HG03378 (cell line): Measurements from ENCODE around the gene CLOCK.
A peak's percentile ranks its signal among the peaks of the same experiment; 100 is the strongest.
"Not testable (repeated sequence)": the region's sequence is repeated elsewhere in the genome, so short reads cannot be mapped to it uniquely, and the experiment has no call there.

Source experiments
- ATAC-seq: cut with Tn5 transposase; IDR thresholded peaks from one replicate; pipeline ENCODE4 v1.9.1; 2021; ENCODE audit warnings: mild to moderate bottlenecking, moderate library complexity; ENCODE audit not compliant: unreplicated experiment

CLOCK gene, protein sequence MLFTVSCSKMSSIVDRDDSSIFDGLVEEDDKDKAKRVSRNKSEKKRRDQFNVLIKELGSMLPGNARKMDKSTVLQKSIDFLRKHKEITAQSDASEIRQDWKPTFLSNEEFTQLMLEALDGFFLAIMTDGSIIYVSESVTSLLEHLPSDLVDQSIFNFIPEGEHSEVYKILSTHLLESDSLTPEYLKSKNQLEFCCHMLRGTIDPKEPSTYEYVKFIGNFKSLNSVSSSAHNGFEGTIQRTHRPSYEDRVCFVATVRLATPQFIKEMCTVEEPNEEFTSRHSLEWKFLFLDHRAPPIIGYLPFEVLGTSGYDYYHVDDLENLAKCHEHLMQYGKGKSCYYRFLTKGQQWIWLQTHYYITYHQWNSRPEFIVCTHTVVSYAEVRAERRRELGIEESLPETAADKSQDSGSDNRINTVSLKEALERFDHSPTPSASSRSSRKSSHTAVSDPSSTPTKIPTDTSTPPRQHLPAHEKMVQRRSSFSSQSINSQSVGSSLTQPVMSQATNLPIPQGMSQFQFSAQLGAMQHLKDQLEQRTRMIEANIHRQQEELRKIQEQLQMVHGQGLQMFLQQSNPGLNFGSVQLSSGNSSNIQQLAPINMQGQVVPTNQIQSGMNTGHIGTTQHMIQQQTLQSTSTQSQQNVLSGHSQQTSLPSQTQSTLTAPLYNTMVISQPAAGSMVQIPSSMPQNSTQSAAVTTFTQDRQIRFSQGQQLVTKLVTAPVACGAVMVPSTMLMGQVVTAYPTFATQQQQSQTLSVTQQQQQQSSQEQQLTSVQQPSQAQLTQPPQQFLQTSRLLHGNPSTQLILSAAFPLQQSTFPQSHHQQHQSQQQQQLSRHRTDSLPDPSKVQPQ

DNA sequence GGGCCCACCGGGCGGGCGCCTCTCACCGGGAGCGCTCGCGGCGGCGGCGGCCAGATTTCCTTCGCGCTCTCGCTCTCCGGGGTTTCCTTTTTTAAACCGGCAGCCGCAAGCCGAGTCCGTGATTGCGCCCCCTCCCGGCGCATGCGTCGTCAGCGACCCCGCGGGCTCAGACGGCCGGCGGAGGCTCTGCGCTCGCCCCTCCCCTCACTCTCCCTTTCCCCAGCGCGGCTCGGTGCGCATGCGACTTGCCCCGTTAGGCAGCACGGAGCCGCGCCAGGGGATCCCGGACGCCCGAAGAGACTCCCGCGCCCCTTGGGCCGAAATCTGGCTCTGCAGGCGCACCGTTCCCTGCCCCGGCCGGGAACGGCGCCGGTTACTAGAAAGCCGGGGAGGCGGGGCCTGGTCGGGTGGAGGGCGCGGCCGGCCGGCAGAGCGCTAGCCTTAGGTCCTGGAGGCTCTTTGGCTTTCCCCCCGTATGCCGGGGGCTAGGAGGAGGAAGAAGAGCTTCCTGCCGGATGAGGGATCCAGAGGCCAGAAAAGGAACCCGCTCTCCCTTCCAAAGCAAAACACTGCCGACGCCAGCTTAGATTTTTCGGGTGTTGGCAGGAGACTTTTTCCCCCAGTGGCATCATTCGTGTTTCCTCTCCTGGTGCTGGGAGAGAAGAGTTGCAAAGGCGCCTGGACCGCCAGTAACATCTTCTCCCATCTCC is at the start of gene CLOCK:
Gene CLOCK (minus strand): TSS at position 154 of the 710 bp plus-strand sequence. CDS start 64,124 bp downstream, outside the sequence.
- peak; percentile 76 for ATAC-seq

DNA sequence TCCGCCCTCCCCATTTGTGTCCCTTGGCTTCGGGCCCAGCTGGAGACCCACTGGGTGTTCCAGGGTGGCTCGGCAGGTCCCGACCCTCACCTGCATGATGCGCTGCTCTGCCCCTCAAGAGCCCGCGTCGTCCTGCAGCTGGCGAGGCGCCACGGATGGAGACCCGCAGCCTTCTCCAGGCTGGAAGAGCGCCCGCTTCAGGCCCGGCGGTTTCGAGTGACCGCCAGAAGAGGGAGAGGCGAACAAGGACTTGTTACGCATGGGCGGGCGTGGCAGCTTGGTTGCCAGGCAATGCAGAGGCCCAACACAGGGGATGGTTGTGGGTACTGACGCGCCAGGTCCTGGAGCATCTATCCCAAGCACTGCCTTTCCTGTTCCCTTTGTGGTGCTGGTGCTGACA is 45.3 kb upstream of the CLOCK start, which contains the start of gene PDCL2:
Gene PDCL2 (minus strand): TSS at position 232 of the 400 bp plus-strand sequence. CDS start 136 bp downstream, at position 96.
- ATAC-seq, result no peak

DNA sequence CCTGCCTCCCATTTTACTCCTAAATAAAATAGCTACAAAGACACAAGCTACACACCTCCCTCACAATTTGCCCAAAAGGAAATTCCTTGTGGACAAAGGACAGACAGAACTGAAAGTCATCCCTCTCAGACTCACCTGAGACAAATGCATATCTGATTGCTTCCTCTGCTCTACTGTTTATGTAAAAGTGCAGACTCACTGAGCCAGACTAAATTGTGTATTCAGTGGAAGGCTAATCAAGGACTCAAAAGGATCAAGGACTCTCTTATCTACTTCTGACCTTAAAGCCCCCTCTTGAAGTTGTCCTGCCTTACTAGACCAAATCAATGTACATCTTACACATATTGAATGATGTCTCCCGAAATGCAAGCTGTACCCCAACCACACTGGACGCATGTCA is 41.5 kb upstream of the CLOCK start:
- no peak for ATAC-seq

DNA sequence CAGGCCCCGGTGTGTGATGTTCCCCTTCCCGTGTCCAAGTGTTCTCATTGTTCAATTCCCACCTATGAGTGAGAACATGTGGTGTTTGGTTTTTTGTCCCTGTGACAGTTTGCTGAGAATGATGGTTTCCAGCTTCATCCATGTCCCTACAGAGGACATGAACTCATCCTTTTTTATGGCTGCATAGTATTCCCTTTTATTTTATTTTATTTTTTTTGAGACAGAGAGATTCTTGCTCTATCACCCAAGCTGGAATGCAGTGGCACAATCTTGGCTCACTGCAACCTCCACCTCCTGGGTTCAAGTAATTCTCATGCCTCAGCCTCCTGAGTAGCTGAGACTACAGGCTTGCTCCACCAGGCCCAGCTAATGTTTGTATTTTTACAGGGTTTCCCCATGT is 36.1 kb upstream of the CLOCK start:
- ATAC-seq, result not testable (repeated sequence)

DNA sequence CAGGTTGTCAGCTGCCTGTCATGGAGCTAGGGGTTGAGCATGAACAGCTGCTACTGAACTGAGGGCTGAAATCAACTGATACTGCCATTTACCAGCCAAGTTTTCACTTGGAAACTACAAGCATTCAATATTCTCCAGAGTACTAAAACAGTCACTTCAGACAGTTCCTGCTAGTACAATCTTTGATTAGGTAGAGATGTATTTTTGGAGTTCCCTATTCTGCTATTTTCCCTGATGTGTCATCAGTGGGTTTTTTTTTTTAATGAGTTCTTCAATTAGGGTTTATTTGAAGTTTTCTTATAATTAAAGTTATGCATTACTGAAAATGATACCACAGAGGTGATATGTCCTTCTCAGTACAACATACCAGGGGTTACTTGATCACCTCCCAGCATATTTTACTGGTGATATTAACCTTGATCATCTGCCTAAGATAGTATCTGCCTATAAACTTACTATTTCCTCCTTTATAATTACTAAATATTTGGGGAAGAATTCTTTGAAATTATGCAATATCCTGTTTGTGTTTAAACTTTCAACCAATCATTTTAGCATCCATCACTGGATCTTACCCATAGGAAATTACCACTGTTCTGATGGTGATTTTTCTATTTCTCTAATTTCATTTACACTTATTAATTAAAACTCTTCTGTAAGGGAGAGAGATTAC is 31.8 kb upstream of the CLOCK start:
- ATAC-seq, result no peak

DNA sequence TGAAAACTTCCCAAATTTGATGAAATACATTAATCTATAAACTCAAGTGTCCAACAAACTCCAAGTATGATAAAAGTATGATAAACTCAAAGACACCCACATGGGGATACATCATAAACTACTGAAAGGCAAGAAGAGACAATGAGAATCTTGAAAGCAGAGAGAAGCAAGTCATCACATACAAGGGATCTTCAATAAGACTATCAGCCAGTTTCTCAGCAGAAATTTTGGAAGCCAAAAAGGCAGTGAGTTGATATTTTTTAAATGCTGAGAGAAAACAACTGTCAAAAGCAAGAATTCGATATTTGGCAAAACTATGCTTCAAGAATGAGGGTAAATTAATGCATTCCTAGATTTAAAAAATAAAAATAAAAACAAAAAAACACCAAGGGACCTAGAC is 28.8 kb upstream of the CLOCK start:
- ATAC-seq, result no peak

DNA sequence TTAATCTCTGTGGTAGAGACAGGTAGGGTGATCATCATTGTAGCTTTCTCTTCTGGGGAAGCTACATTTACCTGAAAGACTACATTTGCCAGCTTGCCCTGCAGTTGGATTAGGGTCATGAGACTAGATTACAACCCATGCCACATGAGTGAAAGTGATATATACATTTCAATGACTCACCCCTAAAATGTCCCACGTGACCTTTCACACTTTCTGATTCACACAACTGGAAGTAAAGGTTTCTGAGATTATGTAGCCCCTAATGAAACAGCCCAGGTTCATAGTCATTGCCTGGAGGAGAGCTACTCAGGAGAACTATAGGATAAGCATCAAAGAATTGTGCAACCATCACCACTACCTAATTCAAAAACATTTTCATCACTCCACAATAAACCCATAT is 27.5 kb upstream of the CLOCK start:
- no peak for ATAC-seq

DNA sequence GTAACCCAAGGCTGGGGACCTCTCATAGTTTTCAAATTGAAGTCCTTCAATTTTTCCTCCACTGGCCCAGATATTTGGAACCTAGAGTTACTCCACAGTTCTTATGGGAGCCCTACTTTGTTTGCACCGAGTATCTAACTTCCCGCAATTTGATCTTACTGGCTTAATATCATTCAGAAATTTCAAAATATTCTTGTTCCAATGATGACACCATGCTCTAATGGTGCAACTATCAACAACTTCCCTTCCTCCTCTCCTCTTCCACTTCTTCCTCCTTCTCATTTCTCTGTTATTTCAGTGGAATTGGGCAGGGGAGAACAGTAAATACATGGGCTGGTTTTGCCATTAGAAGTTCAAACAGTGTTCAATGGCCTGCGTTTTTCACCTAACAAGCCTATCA is 25.1 kb upstream of the CLOCK start:
- ATAC-seq, result no peak

DNA sequence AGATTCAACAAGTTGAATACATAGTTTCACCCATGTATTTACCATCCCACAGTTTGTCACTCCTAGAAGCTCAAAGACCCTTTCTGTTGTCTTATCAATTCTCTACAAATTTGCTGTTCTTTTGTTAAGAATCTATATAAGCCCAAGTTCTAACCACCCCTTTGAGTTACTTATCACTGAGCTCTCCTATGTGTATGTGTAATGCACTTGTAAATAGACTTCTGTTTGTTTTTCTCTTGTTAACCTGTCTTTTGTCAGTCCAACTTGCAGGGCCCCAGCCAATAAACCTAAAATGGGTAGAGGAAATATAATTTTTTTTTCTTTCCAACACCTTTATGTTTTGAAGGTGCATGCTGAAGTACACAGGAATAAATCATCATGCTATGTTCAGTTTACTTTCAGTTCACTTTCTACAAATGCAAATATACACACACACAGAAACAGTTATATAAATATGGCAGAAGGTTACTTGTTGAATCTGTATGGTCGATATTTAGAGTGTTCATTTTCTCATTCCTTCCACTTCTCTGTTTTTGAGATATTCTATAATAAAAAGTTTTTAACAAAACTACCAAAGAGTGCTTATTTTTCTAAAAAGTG is 22.3 kb upstream of the CLOCK start:
- peak; percentile 64 for ATAC-seq

DNA sequence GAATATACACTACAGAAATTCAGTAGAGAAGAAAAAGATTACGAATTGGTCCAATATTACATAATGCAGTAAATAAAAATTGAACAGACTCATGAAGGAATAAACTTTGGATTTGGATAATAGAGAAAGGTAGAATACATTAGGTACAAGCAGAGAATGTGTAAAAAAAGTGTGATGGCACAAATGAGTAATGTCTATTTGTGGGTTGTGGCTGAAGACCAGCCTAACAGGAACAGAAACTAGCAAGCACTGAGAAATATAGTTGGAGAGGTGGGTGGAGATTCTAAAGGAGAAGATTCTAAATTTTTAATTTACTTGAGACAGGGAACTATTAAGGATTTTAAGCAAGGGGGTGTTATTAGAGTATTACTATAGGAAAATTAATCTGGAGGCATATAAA is 15.2 kb upstream of the CLOCK start:
- ATAC-seq, result peak; percentile 100

DNA sequence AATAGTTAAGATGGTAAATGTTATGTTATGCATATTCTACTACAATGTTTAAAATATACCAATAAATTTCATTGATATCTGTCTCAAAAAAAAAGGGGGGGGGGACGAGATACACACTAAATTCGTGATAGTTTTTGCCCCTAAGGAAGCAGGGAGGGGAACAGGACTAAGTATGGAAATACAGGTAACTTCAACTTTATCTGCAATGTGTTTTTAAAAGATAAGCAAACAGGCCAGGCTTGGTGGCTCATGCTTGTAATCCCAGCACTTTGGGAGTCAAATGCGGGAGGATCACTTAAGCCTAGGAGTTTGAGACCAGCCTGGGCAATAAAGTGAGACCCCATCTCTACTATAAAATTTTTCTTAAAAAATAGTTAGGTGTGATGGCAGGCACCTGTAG is 13.4 kb upstream of the CLOCK start:
- ATAC-seq, result no peak

DNA sequence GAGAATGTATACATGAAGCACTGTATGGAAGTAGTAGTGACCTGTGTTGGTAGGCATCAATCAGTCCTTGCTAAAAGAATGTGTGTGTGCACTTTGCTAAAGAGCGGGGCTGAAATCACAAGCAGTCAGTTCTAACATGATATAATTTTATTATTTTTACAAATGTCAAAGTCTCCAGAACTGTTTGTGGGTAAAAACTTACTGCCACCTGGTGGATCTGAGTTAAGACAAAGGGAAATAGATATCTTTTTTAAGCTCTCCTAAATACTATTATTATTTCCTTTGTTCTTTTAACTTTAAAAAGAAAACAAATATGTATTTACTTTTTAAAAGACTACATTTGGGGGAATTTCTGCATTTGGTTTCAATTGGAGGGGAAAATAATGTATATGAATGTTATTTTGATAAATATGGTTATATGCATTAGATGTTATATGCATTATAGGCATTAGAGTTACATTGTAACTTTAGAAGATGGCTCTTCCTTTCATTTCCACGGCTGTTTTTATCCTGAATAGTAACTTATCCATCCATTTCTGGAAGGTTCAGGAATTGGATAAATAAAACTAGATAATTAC is 7.8 kb upstream of the CLOCK start:
- no peak for ATAC-seq

DNA sequence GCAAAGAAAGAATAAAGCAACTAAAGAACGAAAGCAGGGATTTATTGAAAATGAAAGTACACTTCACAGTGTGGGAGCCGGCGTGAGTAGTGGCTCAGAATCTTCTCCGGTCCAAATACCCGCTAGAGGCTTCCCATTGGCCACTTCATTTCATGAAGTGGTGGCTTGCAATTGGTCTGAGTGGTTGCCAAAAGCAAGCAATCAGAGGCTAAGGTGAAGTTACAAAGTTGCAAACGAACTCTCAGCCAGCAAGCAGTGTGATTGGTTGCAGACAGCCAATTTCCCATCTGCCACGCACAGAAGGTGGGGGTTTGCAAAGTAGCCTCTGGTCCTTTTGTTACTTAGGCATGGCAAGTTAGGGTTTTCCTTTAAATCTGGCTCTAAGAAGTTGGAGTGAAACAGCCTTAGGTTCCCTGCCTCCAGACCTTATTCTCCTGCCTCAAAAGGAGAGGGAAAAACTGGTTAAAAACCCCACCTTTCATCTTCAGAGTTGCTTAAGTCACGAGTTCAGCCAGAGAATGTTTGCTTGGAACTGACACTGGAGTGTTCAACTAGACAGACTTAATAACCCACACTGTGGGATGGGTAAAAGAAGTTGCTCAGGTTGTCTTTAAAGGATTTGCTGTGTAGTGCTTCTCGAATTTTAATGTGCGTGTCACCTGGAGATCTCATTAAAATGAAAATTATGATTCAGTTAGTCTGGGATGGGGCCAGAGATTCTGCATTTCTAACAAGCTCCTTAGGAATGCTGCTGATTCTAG is 6.9 kb upstream of the CLOCK start:
- ATAC-seq, result no peak

DNA sequence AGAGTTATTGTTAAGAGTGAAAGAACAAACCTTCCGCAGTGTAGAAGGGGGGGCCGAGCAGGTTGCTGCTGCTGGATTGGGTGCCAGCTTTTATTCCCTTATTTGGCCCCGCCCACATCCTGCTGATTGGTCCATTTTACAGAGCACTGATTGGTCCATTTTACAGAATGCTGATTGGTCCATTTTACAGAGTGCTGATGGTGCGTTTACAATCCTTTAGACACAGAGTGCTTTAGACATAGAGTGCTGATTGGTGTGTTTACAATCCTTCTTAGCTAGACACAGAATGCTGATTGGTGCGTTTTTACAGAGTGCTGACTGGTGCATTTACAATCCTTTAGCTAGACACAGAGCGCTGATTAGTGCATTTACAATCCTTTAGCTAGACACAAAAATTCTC is 5.3 kb upstream of the CLOCK start:
- ATAC-seq, result not testable (repeated sequence)

DNA sequence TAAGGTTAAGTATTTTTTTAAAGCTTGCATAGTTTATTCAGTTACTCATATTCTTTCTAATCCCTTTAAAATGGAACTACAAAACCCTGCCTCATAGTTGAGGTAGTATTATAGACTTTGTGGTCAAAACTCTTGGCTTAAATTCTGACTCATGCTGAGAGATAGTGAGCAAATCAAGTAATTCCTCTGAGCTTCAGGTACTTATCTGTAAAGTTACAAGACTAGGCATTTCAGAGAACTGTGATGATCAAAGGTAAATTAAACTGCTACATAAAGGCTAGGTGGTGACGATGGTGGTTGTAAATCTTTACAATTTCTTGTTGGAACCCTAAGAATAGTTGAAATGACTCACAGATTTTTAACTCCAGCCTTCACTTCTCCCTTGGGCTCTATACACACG is 3.2 kb upstream of the CLOCK start:
- no peak for ATAC-seq

DNA sequence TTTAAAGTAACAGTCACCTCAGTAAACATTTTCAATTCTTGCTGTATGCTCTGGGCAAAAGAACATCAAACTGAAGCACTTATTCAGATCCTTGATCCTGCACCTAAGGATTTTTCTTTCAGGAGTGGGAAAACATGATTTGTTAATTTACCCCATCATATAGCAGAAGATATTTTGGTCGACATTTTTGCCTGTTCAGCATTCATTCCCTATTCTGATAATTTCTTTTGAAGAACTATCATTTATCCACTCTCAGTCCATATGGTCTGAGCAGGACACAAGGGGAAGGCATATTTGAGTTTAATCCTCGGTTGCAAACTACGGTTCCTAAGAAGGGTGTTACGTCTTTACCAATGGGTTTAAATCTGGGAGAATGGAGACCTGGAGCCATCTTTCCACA is 1.2 kb upstream of the CLOCK start:
- no peak for ATAC-seq

DNA sequence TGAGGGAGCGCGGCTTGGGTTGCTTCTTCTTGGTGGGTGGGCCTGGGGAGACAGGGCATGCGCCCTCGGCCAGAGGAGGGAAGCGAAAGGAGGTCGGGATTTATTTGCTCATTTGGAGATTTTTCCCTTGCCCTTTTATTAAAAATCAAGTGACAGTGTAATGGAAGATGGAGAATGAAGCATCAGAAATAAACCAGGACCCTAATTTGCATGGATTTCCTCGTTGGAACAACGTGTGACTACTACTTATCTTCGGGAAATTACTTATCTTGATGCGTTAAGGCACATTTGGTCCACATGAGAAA is 709 bp upstream of the CLOCK start:
- ATAC-seq, result no peak

DNA sequence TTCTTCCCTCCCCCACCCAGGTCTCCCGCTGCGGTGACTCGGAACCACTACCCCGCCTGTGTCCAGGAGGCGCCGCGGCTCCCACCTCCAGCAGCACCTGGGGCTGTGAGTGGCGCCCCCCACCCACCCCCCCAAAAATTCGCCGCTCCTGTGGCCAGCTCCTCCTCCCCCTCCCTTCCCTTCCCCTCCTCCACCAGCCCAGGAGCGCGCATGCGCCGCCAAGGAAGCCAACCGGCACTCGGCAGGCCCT is 278 bp downstream of the CLOCK start:
- ATAC-seq, result peak; percentile 44

DNA sequence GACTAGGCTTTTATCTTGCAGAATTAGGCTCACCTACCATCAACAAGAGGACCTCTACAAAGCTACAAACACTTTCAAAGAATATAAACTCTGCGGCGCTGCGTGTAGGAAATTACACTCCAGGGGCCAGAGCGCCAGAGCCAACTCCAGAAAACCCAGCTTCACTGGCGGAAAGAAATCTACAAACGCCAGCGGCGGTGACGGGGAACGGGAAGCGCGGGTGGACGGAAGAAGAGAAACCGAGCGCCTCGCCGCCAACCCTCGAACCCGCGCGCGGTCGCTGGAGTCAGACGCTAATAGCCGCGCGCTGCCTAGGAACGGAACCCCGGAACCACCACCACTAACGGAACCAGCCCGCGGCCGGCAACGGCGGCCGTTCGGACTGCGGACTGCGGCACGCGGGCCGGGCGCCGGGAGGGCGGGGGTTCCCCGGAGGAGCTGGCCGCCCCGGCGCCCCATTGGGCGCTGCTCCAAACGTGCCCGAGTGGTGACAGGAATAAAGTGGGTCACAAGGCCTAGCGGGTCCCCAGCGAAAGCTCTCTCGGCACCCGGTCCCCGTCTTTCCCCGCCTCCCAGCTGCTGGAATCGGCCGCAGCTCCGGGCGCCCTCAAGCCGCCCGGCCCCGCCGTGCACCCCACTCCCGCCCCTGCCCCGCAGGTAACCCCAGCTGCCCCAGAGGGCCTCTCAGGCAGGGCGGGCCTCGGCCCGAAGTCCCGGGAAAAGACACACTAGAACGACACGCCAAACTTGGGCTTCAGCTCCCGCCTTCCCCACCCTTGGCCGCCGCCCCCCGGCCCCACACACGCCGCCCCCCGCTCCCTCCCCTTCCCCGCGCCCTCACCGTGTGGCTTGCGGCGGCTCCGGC is 836 bp downstream of the CLOCK start:
- peak; percentile 34 for ATAC-seq
